WTC11 (cell line): ENCODE results near the gene CPNE8. TPM values are rescaled to one million over a fixed set of nuclear protein-coding genes. Genes with fewer than 3 reads are reported as not detected.

Experiments
- ATAC-seq: fragments of 200-7000 bp; cut with Tn5 transposase; 2 replicates; pipeline ENCODE4 v1.10.0; 2021; ENCODE audit warnings: mild to moderate bottlenecking, moderate library complexity
- CTCF ChIA-PET: fragments of 300-600 bp; sonication (Branson Sonifier 250); formaldehyde crosslinking; loops from one replicate; lab custom pipeline; 2021; ENCODE audit warnings: antibody characterized with exemption; lab: Charles Lee
- POLR2A ChIA-PET: fragments of 350-600 bp; sonication (Branson Sonifier 250); formaldehyde crosslinking; loops from one replicate; lab custom pipeline; 2021; ENCODE audit warnings: antibody characterized with exemption; lab: Charles Lee
- DNase-seq: peaks from one replicate; pipeline ENCODE4 v3.0.0; 2021; ENCODE audit warnings: low spot score
- H3K27ac Mint-ChIP-seq: 2 replicates; pipeline ENCODE4 v1.8.0; 2021; ENCODE audit warnings: mixed read lengths
- H3K27me3 Mint-ChIP-seq: 2 replicates; pipeline ENCODE4 v1.8.0; 2021; ENCODE audit warnings: low read depth, mild to moderate bottlenecking, moderate library complexity, mixed read lengths
- H3K36me3 Mint-ChIP-seq: 2 replicates; pipeline ENCODE4 v1.8.0; 2021; ENCODE audit warnings: mixed read lengths
- H3K4me1 Mint-ChIP-seq: 2 replicates; pipeline ENCODE4 v1.8.0; 2022; ENCODE audit warnings: mixed read lengths
- H3K4me3 Mint-ChIP-seq: 2 replicates; pipeline ENCODE4 v1.8.0; 2021; ENCODE audit warnings: mild to moderate bottlenecking, moderate library complexity, mixed read lengths
- H3K9me3 Mint-ChIP-seq: 2 replicates; pipeline ENCODE4 v1.8.0; 2021; ENCODE audit warnings: mixed read lengths
- ATF6 ChIP-seq: sonication (generic); formaldehyde crosslinking; IDR thresholded peaks from 2 replicates; pipeline ENCODE4 v1.8.1; 2023; ENCODE audit warnings: mild to moderate bottlenecking, missing genetic modification reagents
- EMX1 ChIP-seq: fragments of 250-450 bp; sonication (Bioruptor Pico); IDR thresholded peaks from 2 replicates; pipeline ENCODE4 v1.8.0; 2021; ENCODE audit warnings: mild to moderate bottlenecking
- FOXK1 ChIP-seq: sonication (generic); formaldehyde crosslinking; IDR thresholded peaks from 2 replicates; pipeline ENCODE4 v1.8.0; 2022; ENCODE audit warnings: mild to moderate bottlenecking, moderate library complexity, missing genetic modification reagents
- FOXP4 ChIP-seq: sonication (generic); formaldehyde crosslinking; IDR thresholded peaks from 2 replicates; pipeline ENCODE4 v1.8.0; 2022; ENCODE audit warnings: mild to moderate bottlenecking, missing genetic modification reagents
- IRF2 ChIP-seq: sonication (generic); formaldehyde crosslinking; IDR thresholded peaks from 2 replicates; pipeline ENCODE4 v1.8.0; 2022; ENCODE audit warnings: low read depth, missing genetic modification reagents, borderline replicate concordance
- JAZF1 ChIP-seq: fragments of 250-450 bp; sonication (Bioruptor Pico); IDR thresholded peaks from 2 replicates; pipeline ENCODE4 v1.9.0; 2021; ENCODE audit warnings: moderate library complexity, mild to moderate bottlenecking, inconsistent platforms
- MLX ChIP-seq: sonication (generic); formaldehyde crosslinking; IDR thresholded peaks from 2 replicates; pipeline ENCODE4 v1.8.1; 2023; ENCODE audit warnings: mild to moderate bottlenecking, missing genetic modification reagents, moderate library complexity
- NR1H2 ChIP-seq: sonication (generic); formaldehyde crosslinking; IDR thresholded peaks from 2 replicates; pipeline ENCODE4 v1.9.0; 2021; ENCODE audit warnings: mild to moderate bottlenecking, moderate library complexity, missing genetic modification reagents
- TEAD1 ChIP-seq: sonication (generic); formaldehyde crosslinking; IDR thresholded peaks from 2 replicates; pipeline ENCODE4 v1.8.0; 2022; ENCODE audit warnings: mild to moderate bottlenecking, missing genetic modification reagents
- ZNF138 ChIP-seq: sonication (generic); formaldehyde crosslinking; conservative IDR thresholded peaks from 2 replicates; pipeline ENCODE4 v1.8.1; 2022; ENCODE audit warnings: mild to moderate bottlenecking, moderate library complexity, missing genetic modification reagents
- ZNF263 ChIP-seq: sonication (generic); formaldehyde crosslinking; IDR thresholded peaks from 2 replicates; pipeline ENCODE4 v1.8.1; 2022; ENCODE audit warnings: low read depth, mild to moderate bottlenecking, moderate library complexity, missing genetic modification reagents
- ZNF416 ChIP-seq: fragments of 250-450 bp; sonication (Bioruptor Pico); IDR thresholded peaks from 2 replicates; pipeline ENCODE4 v1.9.0; 2021; ENCODE audit warnings: mild to moderate bottlenecking, inconsistent platforms
- total RNA-seq: library from RNA; stranded (reverse); gene quantifications from 3 replicates; pipeline ENCODE4 v1.2.3, GENCODE V29; 2021
- TF ChIP-seq, protein P1 (sequence below): fragments of 250-450 bp; sonication (Bioruptor Pico); IDR thresholded peaks from 2 replicates; pipeline ENCODE4 v1.9.0; 2021; ENCODE audit warnings: mild to moderate bottlenecking, borderline replicate concordance
- TF ChIP-seq, protein P2 (sequence below): sonication (generic); formaldehyde crosslinking; IDR thresholded peaks from 2 replicates; pipeline ENCODE4 v1.8.0; 2022; ENCODE audit warnings: mild to moderate bottlenecking, missing genetic modification reagents
- TF ChIP-seq, protein P3 (sequence below): fragments of 250-450 bp; sonication (Bioruptor Pico); conservative IDR thresholded peaks from 2 replicates; pipeline ENCODE4 v1.9.0; 2021; ENCODE audit warnings: mild to moderate bottlenecking
- TF ChIP-seq, protein P4 (sequence below): fragments of 200-600 bp; IDR thresholded peaks from 2 replicates; pipeline ENCODE4 v1.8.0; 2022; ENCODE audit warnings: antibody characterized with exemption

CPNE8 gene
- total RNA-seq, 1 experiment from 2014 or later, result 8.3 TPM

DNA sequence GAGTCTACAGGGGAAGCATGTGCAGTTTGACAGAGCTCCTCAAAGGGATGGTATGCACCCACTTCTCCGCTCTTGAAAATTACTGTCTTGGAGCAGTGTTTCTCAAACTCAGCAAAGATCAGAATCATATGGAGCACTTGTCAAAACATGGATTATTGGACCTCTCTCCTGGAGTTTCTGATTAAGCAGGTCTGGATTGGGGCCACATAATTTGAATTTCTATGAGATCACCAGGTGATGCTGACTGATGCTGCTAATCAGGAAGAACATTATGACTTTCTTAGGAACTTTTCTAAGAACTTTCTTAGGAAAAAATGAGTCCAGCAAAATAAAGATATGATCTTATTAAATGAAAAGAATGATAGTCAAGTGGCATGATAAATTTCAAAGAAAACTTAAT is 144.3 kb downstream of the CPNE8 start:
- ATAC-seq, result no peak
- Mint-ChIP-seq H3K27ac (no peak overlapping the region), H3K4me1 (peaks cover 15% of the 10 kb centered on the region), H3K9me3 (no peaks in the 10 kb centered on the region), H3K27me3 (no peaks in the 10 kb centered on the region), H3K4me3 (no peak overlapping the region), H3K36me3 (no peaks in the 10 kb centered on the region)
- ChIA-PET CTCF (no interaction called here), POLR2A (no interaction called here)
- no peak for TF ChIP-seq ATF6 (CRISPR knock-in tag)
- no peak for TF ChIP-seq FOXP4 (CRISPR knock-in tag)
- TF ChIP-seq ZNF138 (CRISPR knock-in tag), result no peak
- TF ChIP-seq JAZF1, result no peak
- TF ChIP-seq IRF2, result no peak
- no peak for TF ChIP-seq FOXK1 (CRISPR knock-in tag)
- TF ChIP-seq EMX1 (CRISPR knock-in tag), result no peak
- no peak for TF ChIP-seq ZNF263 (CRISPR knock-in tag)
- no peak for TF ChIP-seq NR1H2 (CRISPR knock-in tag)
- TF ChIP-seq, protein P1, sequence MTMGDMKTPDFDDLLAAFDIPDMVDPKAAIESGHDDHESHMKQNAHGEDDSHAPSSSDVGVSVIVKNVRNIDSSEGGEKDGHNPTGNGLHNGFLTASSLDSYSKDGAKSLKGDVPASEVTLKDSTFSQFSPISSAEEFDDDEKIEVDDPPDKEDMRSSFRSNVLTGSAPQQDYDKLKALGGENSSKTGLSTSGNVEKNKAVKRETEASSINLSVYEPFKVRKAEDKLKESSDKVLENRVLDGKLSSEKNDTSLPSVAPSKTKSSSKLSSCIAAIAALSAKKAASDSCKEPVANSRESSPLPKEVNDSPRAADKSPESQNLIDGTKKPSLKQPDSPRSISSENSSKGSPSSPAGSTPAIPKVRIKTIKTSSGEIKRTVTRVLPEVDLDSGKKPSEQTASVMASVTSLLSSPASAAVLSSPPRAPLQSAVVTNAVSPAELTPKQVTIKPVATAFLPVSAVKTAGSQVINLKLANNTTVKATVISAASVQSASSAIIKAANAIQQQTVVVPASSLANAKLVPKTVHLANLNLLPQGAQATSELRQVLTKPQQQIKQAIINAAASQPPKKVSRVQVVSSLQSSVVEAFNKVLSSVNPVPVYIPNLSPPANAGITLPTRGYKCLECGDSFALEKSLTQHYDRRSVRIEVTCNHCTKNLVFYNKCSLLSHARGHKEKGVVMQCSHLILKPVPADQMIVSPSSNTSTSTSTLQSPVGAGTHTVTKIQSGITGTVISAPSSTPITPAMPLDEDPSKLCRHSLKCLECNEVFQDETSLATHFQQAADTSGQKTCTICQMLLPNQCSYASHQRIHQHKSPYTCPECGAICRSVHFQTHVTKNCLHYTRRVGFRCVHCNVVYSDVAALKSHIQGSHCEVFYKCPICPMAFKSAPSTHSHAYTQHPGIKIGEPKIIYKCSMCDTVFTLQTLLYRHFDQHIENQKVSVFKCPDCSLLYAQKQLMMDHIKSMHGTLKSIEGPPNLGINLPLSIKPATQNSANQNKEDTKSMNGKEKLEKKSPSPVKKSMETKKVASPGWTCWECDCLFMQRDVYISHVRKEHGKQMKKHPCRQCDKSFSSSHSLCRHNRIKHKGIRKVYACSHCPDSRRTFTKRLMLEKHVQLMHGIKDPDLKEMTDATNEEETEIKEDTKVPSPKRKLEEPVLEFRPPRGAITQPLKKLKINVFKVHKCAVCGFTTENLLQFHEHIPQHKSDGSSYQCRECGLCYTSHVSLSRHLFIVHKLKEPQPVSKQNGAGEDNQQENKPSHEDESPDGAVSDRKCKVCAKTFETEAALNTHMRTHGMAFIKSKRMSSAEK (CRISPR knock-in tag), result no peak
- TF ChIP-seq, protein P2, sequence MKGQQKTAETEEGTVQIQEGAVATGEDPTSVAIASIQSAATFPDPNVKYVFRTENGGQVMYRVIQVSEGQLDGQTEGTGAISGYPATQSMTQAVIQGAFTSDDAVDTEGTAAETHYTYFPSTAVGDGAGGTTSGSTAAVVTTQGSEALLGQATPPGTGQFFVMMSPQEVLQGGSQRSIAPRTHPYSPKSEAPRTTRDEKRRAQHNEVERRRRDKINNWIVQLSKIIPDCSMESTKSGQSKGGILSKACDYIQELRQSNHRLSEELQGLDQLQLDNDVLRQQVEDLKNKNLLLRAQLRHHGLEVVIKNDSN, result no peak
- no peak for TF ChIP-seq MLX (CRISPR knock-in tag)
- TF ChIP-seq TEAD1 (CRISPR knock-in tag), result no peak
- TF ChIP-seq, protein P3, sequence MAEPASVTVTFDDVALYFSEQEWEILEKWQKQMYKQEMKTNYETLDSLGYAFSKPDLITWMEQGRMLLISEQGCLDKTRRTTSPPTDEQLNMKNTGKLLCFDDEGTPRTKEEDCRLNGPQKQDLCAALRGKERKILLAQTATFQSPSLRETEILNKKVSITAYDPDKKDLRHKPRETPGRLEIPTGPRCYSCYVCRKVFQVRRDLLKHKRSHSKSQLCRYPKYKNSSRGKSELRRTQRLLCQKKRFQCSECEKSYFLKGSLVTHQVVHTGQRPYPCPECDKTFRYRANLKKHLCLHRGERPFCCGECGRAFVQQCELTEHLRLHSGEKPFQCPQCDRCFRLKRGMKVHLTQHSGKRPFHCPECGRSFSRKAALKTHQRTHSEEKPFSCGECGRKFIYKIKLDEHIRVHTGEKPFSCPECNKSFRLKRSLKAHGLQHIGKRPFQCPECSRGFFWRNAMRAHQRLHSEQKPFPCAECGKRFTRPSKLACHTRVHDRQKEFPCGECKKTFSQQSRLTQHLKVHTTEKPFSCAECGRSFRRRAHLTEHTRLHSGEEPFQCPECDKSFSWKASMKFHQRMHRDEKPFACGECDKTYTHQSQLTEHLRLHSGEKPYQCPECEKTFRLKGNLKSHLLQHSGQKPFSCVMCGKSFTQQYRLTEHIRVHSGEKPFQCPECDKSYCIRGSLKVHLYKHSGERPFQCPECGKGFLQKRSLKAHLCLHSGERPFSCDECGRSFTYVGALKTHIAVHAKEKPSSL, result no peak
- TF ChIP-seq, protein P4, sequence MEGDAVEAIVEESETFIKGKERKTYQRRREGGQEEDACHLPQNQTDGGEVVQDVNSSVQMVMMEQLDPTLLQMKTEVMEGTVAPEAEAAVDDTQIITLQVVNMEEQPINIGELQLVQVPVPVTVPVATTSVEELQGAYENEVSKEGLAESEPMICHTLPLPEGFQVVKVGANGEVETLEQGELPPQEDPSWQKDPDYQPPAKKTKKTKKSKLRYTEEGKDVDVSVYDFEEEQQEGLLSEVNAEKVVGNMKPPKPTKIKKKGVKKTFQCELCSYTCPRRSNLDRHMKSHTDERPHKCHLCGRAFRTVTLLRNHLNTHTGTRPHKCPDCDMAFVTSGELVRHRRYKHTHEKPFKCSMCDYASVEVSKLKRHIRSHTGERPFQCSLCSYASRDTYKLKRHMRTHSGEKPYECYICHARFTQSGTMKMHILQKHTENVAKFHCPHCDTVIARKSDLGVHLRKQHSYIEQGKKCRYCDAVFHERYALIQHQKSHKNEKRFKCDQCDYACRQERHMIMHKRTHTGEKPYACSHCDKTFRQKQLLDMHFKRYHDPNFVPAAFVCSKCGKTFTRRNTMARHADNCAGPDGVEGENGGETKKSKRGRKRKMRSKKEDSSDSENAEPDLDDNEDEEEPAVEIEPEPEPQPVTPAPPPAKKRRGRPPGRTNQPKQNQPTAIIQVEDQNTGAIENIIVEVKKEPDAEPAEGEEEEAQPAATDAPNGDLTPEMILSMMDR, result no peak
- no peak for TF ChIP-seq ZNF416
- DNase-seq, result no peak
